Omental fat pad (tissue), 4 donors: ENCODE results near the gene NEK6. TPM values are rescaled to one million over a fixed set of nuclear protein-coding genes. Genes with fewer than 3 reads are reported as not detected.

Experiments used
- ATAC-seq: fragments of 150-250 bp; one replicate; pipeline ENCODE4 v1.9.1; 2016; ENCODE audit warnings: mild to moderate bottlenecking, moderate library complexity; ENCODE audit not compliant: low FRiP score
- DNase-seq: peaks from one replicate; pipeline ENCODE4 v3.0.0-alpha.2; 2019; ENCODE audit warnings: low spot score
- CTCF ChIP-seq, 3 donors: fragments of 450-650 bp; IDR thresholded peaks; one replicate each; pipeline ENCODE4 v1.5.1; 2016 to 2017; ENCODE audit warnings: antibody characterized with exemption in 3 of 3, mild to moderate bottlenecking in 3 of 3, moderate library complexity in 2 of 3
- total RNA-seq, 4 donors: library from RNA; depleted of rRNA; stranded (reverse); fragments of >200 nt; gene quantifications; one replicate each; pipeline ENCODE4 v1.1.0, GENCODE V29; 2016

The NEK6 gene
- total RNA-seq, 4 donors from 2014 or later, result 11.8 to 52.1 (median 29.0) TPM

GRCh38 chr9:124346347-124347163 is 88.8 kb downstream of the NEK6 start:
- ATAC-seq (no peak), DNase-seq (no peak)
- no peak for TF ChIP-seq CTCF (IDR thresholded peaks at IDR 0.05)

DNA sequence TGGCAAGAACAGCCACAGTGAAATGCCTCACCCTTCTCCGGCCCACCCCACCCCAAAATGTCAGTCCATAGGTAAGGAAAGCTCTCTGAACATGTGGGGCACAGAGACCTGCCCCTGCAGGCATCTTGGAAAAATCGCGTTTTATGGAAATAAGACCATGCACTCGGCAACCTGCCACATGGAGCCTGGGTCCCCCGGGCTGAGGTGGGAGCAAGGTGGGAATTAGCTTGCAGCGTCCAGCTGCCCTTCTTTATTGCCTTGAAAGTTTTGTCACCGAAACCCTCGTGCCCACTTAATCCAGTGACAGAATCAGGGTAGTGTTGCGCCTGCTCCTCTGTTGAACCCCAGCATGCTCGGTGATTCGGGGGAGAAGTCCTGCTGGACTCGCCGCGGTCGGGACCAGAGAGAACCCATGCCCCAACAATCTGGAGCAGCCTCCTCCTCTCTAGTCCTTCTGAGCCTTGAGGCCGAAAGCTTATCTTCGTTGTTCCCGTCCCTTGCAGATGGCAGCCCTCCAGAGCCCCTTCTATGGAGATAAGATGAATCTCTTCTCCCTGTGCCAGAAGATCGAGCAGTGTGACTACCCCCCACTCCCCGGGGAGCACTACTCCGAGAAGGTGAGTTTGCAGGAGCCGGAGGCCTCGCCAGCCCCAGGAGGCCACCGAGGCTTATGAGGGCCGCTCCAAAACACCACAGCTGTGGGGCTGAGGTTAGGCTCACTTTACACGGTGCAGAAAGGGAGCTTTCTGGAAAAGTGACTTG is 89.6 kb downstream of the NEK6 start:
- ATAC-seq, result no peak
- TF ChIP-seq CTCF (IDR thresholded peaks at IDR 0.05), result no peak
- no peak for DNase-seq

DNA sequence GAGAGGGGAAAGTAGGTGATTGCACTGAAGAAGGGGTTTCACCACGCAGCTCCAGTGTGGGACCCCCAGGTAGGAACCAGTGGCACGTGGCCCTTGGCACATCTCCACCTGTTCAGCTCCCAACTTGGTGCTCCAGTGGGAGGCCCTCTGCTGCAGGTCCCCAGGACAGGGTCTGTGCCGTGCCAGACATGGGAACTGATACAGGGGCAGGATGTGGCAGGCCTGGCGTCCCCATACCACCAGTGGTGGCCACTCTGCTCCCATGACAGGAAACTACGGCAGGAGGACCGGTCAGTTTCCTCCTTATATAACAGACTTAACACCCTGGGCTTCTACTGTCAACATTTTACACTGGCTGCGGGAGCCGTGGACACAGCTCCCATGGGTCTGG is 90.2 kb downstream of the NEK6 start:
- DNase-seq (no peak), ATAC-seq (no peak)
- no peak for TF ChIP-seq CTCF (IDR thresholded peaks at IDR 0.05)

DNA sequence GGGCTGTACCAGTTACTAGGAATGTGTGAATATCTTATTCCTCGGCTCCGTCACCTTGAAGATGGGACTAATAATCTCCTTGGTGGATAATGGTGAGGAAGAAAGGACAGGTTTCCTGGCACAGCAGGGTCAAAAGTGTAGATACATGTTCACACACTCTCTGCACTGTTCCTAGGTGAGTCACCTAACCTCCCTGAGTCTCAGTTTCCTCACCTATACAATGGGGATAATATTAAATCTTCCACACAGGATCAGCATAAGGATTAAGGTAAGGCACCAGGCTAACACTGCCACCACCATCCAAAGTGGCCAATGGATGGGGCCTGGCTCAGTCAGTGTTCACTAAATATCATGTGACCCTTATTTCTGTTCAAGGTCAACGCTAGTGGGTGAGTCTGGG is 90.6 kb downstream of the NEK6 start:
- ATAC-seq (no peak), DNase-seq (no peak)
- no peak for TF ChIP-seq CTCF (IDR thresholded peaks at IDR 0.05)

DNA sequence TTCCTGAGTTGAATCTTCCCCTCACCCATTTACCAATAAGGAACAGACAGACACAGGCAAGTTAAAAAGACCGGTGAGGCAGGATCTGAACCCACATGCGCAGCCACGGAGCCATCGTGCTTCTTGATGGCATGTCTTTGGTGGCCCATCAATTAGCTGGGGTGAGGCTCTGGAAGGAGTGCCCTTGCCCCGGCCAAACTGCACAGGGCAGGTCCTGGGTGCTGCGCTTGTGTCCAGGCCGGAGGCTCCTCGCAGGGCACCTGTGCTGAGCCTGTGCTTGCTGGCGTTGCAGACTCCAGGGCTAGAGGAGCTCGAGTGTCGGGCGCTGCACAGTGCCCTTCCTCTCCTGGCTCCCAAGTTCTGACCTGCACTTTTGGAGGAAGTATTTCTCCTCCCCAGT is 91.1 kb downstream of the NEK6 start:
- DNase-seq, result no peak

GRCh38 chr9:124349267-124349666 is 91.5 kb downstream of the NEK6 start:
- ATAC-seq (no peak), DNase-seq (no peak)
- TF ChIP-seq CTCF (IDR thresholded peaks at IDR 0.05), result no peak

More for the DNA sequence above, 91.1 kb downstream of the NEK6 start:
- TF ChIP-seq CTCF (IDR thresholded peaks at IDR 0.05), result no peak
- no peak for ATAC-seq
